NCI-H2029 treated with DMSO at 0.1 percent for 48 hours (cell line): ENCODE results near the gene CWC25.
"Not testable (repeated sequence)": the region's sequence is repeated elsewhere in the genome, so short reads cannot be mapped to it uniquely, and the experiment has no call there.

Experiments
- DNase-seq: peaks from one replicate; lab custom pipeline; 2025; lab: John Stamatoyannopoulos, UW

CWC25 gene

GRCh38 chr17:38852771-38853291, 27.7 kb upstream of the CWC25 start:
- DNase-seq = no peak

DNA sequence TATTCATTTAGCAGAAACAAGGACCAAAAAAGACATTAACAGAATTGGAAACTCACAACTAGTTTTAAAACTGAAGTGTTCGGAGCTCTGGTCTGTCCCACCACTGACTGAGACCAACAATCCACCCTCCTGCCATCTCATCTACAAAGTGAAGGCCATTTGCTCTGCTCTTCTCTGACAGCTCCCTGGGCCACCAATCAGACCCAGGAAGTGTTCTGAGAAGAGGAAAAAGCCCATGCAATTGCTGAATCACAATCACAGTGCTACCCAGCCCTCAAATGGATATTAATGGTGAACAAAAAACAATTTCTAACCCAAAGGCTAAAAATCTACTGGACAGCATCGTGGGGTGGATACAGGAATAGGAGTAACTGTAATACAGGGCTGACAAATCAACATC, 26.3 kb upstream of the CWC25 start:
- DNase-seq = no peak

- DNase-seq = no peak
These were observed 25.3 kb upstream of the CWC25 start for GRCh38 chr17:38850374-38850773.

GRCh38 chr17:38848939-38849605, 24.0 kb upstream of the CWC25 start:
- no peak for DNase-seq

DNA sequence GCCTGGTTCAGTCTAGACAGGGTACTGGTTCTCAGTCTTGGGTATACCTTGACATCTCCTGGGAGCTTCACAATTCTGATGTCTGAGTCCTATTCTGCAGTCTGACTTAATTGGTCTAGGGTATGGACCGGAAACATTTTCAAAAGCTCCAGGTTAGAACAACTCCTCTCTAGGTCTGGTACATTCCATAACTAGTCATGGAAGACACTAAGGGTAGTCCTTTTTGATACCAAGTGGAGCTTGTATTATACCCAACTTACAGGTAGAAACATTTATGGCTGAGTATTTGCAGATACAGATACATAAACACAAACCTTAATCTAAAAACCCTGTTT, 23.4 kb upstream of the CWC25 start:
- DNase-seq = no peak

DNA sequence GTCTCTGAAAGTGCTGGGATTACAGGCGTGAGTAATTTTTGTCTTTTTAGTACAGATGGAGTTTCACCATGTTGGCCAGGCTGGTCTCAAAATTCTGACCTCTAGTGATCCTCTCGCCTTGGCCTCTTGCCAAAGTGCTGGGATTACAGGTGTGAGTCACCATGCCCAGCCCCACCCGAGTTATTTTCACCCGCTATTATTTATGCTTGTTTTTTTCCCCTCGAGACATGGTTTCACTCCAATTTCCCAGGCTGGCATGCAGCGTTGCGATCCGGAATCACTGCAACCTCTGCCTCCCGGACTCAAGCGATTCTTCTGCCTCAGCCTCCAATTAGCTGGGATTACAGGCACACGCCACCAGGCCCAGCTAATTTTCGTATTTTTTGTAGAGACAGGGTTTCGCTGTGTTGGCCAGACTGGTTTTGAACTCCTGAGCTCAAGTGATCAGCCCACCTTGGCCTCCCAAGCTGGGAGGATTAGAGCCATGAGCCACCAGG, 19.2 kb upstream of the CWC25 start:
- no peak for DNase-seq

- DNase-seq = no peak
These were observed 684 bp upstream of the CWC25 start for GRCh38 chr17:38825762-38826247.

- DNase-seq = no peak
These were observed 9.4 kb downstream of the CWC25 start for GRCh38 chr17:38815576-38816193.

DNA sequence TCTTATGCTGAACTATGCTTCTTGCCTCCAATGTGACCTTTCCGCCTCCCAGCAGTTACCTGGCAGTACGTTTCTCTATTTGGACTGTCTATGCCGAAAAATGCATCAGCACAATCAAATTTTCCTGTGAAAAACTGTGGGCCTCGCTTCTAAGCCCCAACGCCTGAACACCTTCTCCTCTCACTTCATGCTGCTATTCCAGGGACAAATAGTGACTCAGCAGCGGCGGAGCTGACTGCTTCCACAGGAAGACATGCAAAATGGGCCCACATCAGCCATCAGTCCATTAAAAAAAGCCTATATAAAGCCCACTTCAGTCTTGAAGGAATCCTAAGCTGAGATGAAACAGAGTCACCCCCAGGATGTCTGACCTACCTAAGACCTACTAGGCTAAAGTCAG, 15.3 kb downstream of the CWC25 start:
- DNase-seq = no peak

DNA sequence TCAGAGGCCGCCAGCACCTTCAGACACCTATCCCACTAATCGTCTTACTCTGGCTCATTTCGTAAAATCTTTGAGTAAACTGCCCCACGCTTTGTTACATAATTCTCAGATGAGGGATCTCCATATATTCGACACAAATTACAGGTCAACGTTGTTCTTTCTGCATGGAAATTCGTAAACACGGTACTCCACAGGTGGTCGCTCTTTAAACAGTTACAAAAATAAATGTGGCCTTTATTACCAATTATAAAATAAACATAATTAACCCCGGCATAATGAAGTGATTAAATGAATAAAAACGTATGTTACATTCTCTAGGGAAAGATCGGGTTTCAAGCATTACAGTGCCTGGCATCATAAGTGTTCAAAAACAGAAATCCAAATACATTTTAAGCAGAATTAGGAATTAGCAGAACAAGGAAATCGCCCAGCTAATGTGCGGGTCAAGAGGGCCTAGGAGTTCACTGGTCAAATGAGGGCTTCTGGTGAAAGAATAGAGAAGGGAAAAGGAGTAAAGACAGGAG, 24.8 kb downstream of the CWC25 start:
- DNase-seq = no peak

GRCh38 chr17:38799501-38800236, 25.5 kb downstream of the CWC25 start, which contains the start of gene PIP4K2B:
PIP4K2B (minus strand) TSS chr17:38799556; CDS start chr17:38799424, 132 bp downstream.
- DNase-seq = peak; percentile 87

- DNase-seq = no peak
These were observed 26.3 kb downstream of the CWC25 start for GRCh38 chr17:38798614-38799500.

GRCh38 chr17:38797828-38798227, 27.3 kb downstream of the CWC25 start:
- DNase-seq = no peak

- no peak for DNase-seq
These were observed 28.0 kb downstream of the CWC25 start for GRCh38 chr17:38797158-38797490.

GRCh38 chr17:38796451-38797157, 28.5 kb downstream of the CWC25 start:
- no peak for DNase-seq

DNA sequence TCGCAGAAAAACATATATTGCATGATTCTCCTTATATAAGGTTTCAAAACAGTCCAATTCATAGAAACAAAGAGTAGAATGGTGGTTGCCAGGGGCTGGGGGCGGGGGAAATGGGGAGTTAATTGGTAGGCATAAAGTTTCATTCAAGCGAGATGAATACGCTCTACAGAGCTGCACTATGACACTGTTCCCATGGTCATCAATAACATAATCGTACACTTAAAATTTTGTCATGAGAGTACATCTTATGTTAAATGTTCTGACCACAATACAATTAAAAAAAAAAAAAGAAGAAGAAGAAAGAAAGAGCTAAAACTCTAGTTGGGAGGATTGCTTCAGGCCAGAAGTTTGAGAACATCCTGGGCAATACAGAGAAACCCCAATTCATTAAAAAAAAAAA, 30.9 kb downstream of the CWC25 start:
- no peak for DNase-seq

DNA sequence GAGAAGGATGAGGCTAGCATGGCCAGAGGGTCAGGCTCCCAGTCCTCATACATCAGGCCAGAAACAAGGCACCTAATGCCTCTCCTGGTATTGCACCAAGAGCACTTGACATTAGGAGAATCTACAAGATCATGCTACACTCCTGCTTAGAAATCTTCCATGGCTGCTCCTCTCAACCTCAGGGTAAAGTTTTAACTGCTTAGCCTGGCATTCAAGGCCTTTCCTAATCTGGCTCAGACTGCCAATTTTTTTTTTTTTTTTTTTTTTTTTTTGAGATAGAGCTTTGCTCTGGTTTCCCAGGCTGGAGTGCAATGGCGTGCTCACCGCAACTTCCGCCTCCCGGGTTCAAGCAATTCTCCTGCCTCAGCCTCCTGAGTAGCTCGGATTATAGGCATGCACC, 34.0 kb downstream of the CWC25 start:
- no peak for DNase-seq

DNA sequence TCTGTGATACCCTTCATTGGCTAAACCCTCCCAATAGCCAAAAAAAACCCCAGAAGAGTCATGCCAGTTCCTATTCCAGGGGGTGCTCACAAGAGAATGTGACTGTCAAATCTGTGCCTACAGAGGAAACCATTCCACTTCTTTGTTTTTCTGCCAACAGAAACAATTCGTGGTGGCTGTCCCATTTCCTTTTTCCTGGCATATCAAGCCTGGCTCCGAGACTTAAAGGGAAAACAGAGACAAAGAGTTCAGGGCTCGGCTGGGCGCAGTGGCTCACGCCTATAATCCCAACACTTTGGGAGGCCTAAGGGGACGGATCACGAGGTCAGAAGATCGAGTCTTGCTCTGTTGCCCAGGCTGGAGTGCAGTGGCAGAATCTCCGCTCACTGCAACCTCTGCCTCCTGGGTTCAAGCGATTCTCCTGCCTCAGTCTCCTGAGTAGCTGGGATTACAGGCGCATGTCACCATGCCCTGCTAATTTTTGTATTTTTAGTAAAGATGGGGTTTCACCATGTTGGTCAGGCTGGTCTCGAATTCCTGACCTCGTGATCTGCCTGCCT, 34.9 kb downstream of the CWC25 start:
- DNase-seq = not testable (repeated sequence)

DNA sequence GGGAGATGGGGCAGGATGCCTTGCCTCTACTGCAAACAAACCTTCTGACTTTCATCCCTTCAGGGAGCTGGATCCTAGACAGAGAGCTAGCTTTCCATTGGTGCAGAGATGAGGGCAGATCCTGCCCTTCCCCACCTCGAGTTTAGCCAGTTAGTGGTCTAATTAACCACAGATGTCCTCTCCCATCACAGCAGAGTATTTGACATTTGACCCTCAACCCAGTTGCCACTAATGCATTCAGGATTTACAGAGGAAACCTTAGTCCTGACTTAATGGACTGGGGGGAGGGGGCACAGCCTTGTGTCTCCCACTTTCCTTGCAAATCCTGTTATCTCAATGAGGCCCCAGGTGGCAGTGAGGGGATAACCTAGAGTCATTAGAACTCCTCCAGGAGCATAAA, 35.9 kb downstream of the CWC25 start:
- no peak for DNase-seq

DNA sequence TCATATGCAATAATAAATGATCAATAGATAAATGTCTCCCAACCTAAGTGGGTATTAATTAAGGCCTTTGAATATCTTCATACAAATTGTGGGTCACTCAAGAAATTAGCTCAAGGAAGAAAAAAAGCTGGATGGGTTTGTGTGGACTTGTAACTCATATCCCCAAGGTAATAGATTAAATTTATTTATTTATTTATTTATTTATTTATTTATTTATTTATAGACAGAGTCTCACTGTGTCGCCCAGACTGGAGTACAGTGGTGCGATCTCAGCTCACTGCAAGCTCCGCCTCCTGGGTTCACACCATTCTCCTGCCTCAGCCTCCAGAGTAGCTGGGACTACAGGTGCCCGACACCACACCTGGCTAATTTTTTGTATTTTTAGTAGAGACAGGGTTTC, 37.1 kb downstream of the CWC25 start:
- not testable (repeated sequence) for DNase-seq

DNA sequence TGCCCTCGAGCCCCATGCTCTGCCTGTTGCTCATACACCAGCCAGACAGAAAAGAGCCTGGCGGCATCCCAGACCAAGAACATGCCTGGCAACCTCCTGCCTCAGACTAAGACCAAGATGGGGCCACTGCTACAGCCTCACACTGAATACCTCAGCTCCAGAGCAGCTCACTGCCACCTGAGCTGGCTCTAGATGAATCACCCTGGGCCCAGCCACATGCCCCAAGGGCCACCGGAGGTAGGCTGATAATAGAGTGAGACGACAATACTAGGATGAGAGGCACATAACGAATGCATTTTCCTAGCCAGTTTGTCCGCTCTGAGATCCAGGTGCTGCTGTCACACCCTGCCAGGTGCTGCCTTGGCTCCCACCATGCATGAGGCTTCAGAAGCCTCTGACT, 38.7 kb downstream of the CWC25 start:
- no peak for DNase-seq
